Caco-2 (cell line): ENCODE data around the gene EXOC6. TPM values are rescaled to one million over a fixed set of nuclear protein-coding genes. Genes with fewer than 3 reads are reported as not detected.

ENCODE experiments used
- BruUV-seq: library from RNA; stranded (reverse); fragments of 400-500 nt; replicated peaks from 2 replicates; lab custom pipeline; 2021; lab: Mats Ljungman, UMichigan
- CTCF ChIA-PET: fragments of 300-600 bp; sonication (Branson Sonifier 250); formaldehyde crosslinking; loops from one replicate; lab custom pipeline; 2022; ENCODE audit warnings: antibody characterized with exemption; lab: Charles Lee
- POLR2A ChIA-PET: fragments of 300-600 bp; sonication (Branson Sonifier 250); formaldehyde crosslinking; loops from one replicate; lab custom pipeline; 2022; ENCODE audit warnings: antibody characterized with exemption; lab: Charles Lee
- DNase-seq, 2 experiments: peaks; one replicate each; pipeline versions ENCODE4 v3.0.0 to v3.0.0-alpha.2; 2020 to 2022
- H3K27me3 ChIP-seq: replicated peaks from 2 replicates; pipeline ENCODE4 v1.6.0; 2011; ENCODE audit warnings: low read length; ENCODE audit not compliant: control insufficient read depth, insufficient read depth
- H3K36me3 ChIP-seq: 2 replicates; pipeline ENCODE4 v1.5.1; 2011; ENCODE audit warnings: low read length; ENCODE audit not compliant: control insufficient read depth, insufficient read depth
- H3K4me1 ChIP-seq: fragments of 250-450 bp; sonication (Bioruptor Pico); 2 replicates; pipeline ENCODE4 v1.5.1; 2020; ENCODE audit warnings: mild to moderate bottlenecking
- H3K4me3 ChIP-seq: 2 replicates; pipeline ENCODE4 v1.5.1; 2011; ENCODE audit warnings: low read depth, mild to moderate bottlenecking, control low read depth, low read length
- H3K9me3 ChIP-seq: fragments of 250-450 bp; sonication (Bioruptor Pico); 2 replicates; pipeline ENCODE4 v1.5.1; 2020; ENCODE audit warnings: mild to moderate bottlenecking, moderate library complexity
- H3K27ac Mint-ChIP-seq: one replicate; pipeline ENCODE4 v1.8.0; 2022; ENCODE audit warnings: mixed read lengths; ENCODE audit not compliant: unreplicated experiment
- H3K27me3 Mint-ChIP-seq: one replicate; pipeline ENCODE4 v1.8.0; 2022; ENCODE audit warnings: mixed read lengths; ENCODE audit not compliant: insufficient read depth, unreplicated experiment
- H3K36me3 Mint-ChIP-seq: one replicate; pipeline ENCODE4 v1.8.0; 2022; ENCODE audit warnings: mild to moderate bottlenecking, mixed read lengths; ENCODE audit not compliant: insufficient read depth, unreplicated experiment
- H3K4me1 Mint-ChIP-seq: one replicate; pipeline ENCODE4 v1.8.0; 2022; ENCODE audit warnings: low read depth, mixed read lengths; ENCODE audit not compliant: unreplicated experiment
- H3K4me3 Mint-ChIP-seq: one replicate; pipeline ENCODE4 v1.8.0; 2022; ENCODE audit warnings: mild to moderate bottlenecking, moderate library complexity, mixed read lengths; ENCODE audit not compliant: unreplicated experiment
- H3K9me3 Mint-ChIP-seq: one replicate; pipeline ENCODE4 v1.8.0; 2022; ENCODE audit warnings: mixed read lengths; ENCODE audit not compliant: unreplicated experiment
- intact Hi-C: fragments of 100-400 bp; cut with micrococcal nuclease; formaldehyde crosslinking; loops from one replicate; pipeline ENCODE4 v1.10.0; 2022; ENCODE audit not compliant: unreplicated experiment
- total RNA-seq: library from RNA; stranded (reverse); gene quantifications from 2 replicates; pipeline ENCODE4 v1.2.3, GENCODE V29; 2022
- TF ChIP-seq, protein P1 (sequence below), 2 experiments: fragments of 200-600 bp in 1 of 2; IDR thresholded peaks; 1 replicate in 1 of 2; 2 replicates in 1 of 2; pipeline versions ENCODE4 v1.5.1 to v1.8.0; 2011 to 2022; ENCODE audit warnings: antibody characterized with exemption in 1 of 2, control low read depth in 1 of 2, inconsistent platforms in 1 of 2, low read depth in 1 of 2, low read length in 1 of 2, mild to moderate bottlenecking in 1 of 2, moderate library complexity in 1 of 2; ENCODE audit not compliant: insufficient read depth in 1 of 2, severe bottlenecking in 1 of 2, unreplicated experiment in 1 of 2

Gene EXOC6
- total RNA-seq, 1 experiment from 2014 or later = 12.5 TPM

DNA sequence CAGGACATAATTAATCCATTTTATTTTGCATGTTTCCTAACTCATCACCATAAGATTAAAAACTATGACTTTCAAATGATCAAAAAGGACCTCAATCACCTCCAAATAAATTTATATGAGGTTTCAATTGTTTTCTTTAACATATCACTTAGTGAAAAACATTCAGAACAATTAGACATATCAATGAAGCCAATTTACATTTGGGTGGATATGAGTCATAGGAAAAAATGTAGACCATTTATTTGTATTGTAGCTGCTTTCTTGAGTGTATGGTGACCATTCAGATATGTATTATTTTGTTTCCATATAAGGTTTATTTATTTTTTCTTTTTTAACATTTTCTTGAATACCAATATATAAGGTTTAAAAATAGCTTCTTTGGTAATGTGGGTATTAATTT is 13.3 kb upstream of the EXOC6 start:
- TF ChIP-seq, protein P1, sequence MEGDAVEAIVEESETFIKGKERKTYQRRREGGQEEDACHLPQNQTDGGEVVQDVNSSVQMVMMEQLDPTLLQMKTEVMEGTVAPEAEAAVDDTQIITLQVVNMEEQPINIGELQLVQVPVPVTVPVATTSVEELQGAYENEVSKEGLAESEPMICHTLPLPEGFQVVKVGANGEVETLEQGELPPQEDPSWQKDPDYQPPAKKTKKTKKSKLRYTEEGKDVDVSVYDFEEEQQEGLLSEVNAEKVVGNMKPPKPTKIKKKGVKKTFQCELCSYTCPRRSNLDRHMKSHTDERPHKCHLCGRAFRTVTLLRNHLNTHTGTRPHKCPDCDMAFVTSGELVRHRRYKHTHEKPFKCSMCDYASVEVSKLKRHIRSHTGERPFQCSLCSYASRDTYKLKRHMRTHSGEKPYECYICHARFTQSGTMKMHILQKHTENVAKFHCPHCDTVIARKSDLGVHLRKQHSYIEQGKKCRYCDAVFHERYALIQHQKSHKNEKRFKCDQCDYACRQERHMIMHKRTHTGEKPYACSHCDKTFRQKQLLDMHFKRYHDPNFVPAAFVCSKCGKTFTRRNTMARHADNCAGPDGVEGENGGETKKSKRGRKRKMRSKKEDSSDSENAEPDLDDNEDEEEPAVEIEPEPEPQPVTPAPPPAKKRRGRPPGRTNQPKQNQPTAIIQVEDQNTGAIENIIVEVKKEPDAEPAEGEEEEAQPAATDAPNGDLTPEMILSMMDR (IDR thresholded peaks at IDR 0.05; ENCODE audit: insufficient read depth in 1 of 2, low read depth in 1 of 2, low read length in 1 of 2, severe bottlenecking in 1 of 2, unreplicated experiment in 1 of 2) = no peak
- no peaks in the 10 kb centered on the region for H3K36me3 ChIP-seq
- H3K4me1 ChIP-seq = peaks cover 13% of the 10 kb centered on the region; the same call in 1 of the 2 replicates
- ChIA-PET POLR2A (no interaction called here), CTCF (no interaction called here)
- Mint-ChIP-seq H3K27me3 (no peaks in the 10 kb centered on the region), H3K9me3 (no peaks in the 10 kb centered on the region), H3K27ac (no peak overlapping the region), H3K4me1 (peaks cover 7% of the 10 kb centered on the region), H3K4me3 (no peak overlapping the region), H3K36me3 (no peaks in the 10 kb centered on the region)
- no peak for DNase-seq
- H3K9me3 ChIP-seq = no peaks in the 10 kb centered on the region
- no peaks in the 10 kb centered on the region for H3K27me3 ChIP-seq
- intact Hi-C loops = no loop called here
- no peak overlapping the region for H3K4me3 ChIP-seq
- BruUV-seq = no TSS peak

DNA sequence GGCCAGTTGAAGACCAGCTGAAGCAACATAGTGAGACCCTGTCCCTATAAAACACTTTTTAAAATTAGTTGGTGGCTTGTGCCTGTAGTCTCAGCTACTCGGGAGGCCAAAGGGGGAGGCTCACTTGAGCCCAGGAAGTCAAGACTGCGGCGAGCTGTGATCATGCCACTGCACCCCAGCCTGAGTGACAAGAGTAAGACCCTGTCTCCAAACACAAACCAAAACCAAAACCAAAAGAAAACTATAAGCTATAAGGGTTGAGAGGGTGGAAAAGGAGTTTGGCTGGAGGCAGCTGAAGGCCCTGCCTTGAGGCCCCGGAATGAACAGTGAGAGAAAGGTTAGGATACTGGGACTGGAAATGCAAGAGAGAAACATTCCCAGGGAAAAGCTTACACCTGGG is 10.9 kb upstream of the EXOC6 start:
- 0 out of 2 replicates have a peak, but pooled peaks cover 9% of the 10 kb centered on the region for H3K4me1 ChIP-seq
- TF ChIP-seq, protein P1 (IDR thresholded peaks at IDR 0.05; ENCODE audit: insufficient read depth in 1 of 2, low read depth in 1 of 2, low read length in 1 of 2, severe bottlenecking in 1 of 2, unreplicated experiment in 1 of 2) = no peak
- no peak for DNase-seq
- Mint-ChIP-seq H3K9me3 (no peaks in the 10 kb centered on the region), H3K36me3 (no peaks in the 10 kb centered on the region), H3K4me1 (peaks cover 7% of the 10 kb centered on the region), H3K4me3 (no peak overlapping the region), H3K27me3 (no peaks in the 10 kb centered on the region), H3K27ac (no peak overlapping the region)
- BruUV-seq = no TSS peak
- H3K9me3 ChIP-seq = no peaks in the 10 kb centered on the region
- ChIA-PET POLR2A (interaction anchor here (1.0 kb wide), 1 partner anchor 11 kb away, joined by 3 read pairs; the partner anchor contains the start of gene EXOC6), CTCF (no interaction called here)
- intact Hi-C loops = no loop called here
- no peak overlapping the region for H3K4me3 ChIP-seq
- no peaks in the 10 kb centered on the region for H3K27me3 ChIP-seq
- H3K36me3 ChIP-seq = no peaks in the 10 kb centered on the region

DNA sequence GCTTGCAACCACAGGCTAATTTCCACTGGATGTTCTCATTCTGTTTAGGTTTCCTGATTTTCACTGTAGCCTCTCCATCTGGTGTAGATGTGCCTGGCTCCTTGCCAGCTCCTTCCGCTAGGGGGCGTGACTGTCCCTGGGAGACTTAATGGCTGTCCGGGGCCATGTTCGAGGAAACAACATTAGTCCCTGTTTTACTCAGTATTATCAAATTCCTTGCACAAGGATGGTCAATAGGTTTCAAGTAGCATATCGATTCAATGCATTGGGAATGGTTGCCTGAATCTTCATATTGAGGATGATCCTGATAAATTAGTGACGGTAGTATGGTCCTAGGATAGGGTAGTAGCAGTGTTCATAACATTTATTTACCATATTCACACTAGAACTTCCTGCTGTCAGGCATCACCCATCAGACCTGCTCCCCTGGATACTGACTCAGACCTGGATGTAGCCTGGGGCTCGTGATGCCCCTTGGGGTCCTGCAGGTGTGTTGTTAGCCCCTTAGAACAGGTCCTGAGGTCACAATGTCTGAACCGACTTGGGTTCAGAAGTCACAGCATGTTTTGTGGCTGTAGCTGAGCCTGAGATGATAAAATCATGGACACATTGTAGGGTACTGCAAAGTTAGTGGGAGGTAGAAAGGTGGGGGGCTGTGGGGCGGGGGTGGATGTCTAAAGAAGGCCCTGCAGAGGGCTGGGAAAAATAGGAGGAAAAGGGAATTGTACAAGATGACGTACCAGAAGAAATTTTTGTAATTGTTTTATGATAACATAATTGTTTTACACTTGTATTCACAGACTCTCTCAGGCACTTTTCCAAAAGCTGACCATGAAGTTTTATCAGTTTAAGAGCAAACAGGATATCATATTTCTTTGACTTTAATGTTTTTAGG is 8.9 kb upstream of the EXOC6 start:
- peaks cover 5% of the 10 kb centered on the region for H3K4me1 Mint-ChIP-seq
- intact Hi-C loops = loop anchor here (10.0 kb wide), 1 partner anchor 245 kb away; the partner anchor contains the start of gene KIF11
- H3K4me1 ChIP-seq = peaks cover 9% of the 10 kb centered on the region; the same call in 1 of the 2 replicates
- CTCF ChIA-PET = interaction anchor here (0.6 to 1.2 kb wide), 3 partner anchors 9 to 161 kb away, joined by 3 read pairs; partner anchors contain the start of gene EXOC6
- BruUV-seq = no TSS peak
- no peaks in the 10 kb centered on the region for H3K36me3 Mint-ChIP-seq
- no peaks in the 10 kb centered on the region for H3K9me3 ChIP-seq
- POLR2A ChIA-PET = no interaction called here
- no peak overlapping the region for H3K27ac Mint-ChIP-seq
- H3K4me3 ChIP-seq = no peak overlapping the region
- no peaks in the 10 kb centered on the region for H3K9me3 Mint-ChIP-seq
- H3K27me3 ChIP-seq = no peaks in the 10 kb centered on the region
- no peaks in the 10 kb centered on the region for H3K36me3 ChIP-seq
- DNase-seq = peak; percentile 45 to 48
- TF ChIP-seq, protein P1 (IDR thresholded peaks at IDR 0.05; ENCODE audit: insufficient read depth in 1 of 2, low read depth in 1 of 2, low read length in 1 of 2, severe bottlenecking in 1 of 2, unreplicated experiment in 1 of 2) = peak; percentile 25 to 33
- H3K4me3 Mint-ChIP-seq = no peak overlapping the region
- H3K27me3 Mint-ChIP-seq = no peaks in the 10 kb centered on the region
